Measurements from ENCODE around the gene ATP4A.

The ATP4A gene

DNA sequence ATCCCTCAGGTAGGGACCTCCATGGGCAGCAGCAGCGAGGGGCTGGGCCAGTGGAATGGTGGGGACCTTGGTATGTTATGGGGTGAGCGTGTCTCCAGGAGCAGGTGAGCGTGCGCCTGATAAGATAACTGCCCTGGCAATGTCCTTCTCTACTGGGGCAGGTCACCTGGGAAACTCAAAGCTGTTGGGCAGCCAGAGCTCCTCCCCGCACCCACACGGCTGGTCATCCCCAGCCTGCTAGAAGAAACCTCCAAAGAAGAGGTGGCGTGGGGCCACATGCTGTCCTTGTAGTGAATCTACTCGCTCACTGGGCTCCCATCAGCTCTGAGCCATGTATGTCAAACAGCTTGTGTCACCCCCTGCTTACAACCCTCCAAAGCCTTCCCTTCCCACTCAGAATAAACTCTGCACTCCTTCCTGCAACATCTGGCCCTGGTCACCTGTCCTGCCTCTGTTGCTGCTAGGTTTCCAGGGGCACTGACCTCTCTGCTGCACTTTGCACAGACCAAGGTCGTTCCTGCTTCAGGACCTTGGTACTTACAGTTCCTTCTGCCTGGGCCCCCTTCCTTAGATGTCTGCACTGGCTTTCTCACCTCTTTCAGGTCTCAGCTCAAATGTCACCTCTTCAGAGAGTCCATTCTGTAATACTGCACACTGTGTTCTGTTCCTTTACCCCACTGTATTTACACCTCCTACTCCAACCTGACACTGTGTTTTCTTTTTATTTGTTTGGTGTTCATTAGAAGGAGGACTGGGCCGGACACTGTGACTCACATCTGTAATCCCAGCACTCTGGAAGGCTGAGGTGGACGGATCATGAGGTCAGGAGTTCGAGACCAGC, 1.8 kb upstream of the ATP4A start:
- DNase-seq (ENCODE audit: low spot score) = no peak

DNA sequence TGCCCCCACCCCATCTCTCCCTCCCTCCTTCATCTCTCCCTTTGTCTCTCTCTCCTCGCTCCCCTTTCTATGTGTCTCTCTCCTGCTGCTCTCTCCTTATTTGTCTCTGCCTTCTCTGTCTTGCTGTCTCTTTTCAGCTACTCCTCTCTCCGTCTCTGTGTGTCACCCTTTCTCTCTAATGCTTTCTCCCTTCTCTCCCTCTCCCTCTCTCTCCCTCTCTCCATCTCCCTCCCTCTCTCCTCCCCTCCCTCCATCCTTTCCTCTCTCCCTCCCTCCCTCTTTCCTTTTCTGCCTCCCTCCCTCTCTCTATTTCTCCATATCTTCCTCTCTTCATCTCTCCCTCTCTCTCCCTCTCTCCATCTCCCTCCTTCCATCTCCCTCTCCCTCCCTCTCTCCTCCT, 682 bp downstream of the ATP4A start:
- DNase-seq (ENCODE audit: low spot score) = no peak

DNA sequence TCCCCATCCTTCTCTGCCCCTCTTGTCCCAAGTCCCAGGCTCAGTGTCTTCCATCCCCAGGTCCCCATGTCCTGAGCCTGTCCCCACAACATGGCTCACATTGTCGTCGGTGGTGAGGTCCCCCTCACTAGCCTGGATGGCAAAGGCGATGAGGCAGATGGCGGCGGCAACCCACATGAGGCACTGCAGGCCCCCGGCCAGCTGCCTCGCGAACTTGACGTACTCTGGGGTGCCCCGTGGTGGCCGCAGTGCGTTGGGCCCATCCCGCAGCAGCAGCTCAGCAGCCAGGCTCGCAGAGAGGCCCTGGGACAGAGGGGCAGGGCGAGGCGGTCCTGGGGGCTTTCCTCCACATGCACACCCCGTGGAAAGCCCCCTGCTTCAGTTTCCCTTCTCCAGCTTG, 1.1 kb downstream of the ATP4A start:
- DNase-seq (ENCODE audit: low spot score) = no peak

DNA sequence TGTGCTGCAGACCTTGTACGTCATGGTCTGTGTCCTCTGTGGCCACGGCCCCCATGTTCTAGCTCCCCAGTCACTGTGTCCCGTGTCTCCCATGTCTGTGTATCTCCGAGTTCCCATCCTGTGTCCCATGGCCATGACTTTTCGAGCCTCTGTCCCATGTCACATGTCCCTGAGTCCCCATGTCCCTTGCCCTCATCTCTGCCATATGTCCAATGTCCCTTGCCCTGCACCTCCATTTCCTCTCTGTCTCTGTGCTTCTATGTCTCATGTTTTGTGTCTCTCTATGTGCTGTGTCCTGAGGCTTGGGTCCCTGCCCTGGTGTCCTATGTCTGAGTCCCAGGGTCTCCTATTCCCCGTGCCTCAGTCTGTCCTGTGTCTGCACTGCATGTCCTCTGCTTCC, 2.0 kb downstream of the ATP4A start:
- no peak for DNase-seq (ENCODE audit: low spot score)

DNA sequence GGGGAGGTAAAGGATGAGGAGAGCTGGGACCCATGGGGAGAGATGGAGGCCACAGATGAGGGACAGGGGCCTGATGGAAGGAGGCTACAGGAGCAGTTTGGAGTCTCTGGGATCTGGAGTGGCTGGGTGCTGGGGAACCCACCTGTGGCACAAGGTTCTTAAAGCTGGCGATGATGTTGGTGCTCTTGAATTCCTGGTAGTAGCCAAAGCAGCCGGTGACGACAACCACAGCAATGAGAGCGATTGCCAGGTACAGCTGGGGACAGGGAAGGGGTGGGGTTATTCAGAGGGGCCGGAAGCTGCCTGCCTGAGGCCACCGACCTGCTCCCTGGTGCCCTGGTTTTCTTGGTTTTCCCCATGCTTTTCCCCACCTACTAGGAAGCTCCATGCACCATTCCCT, 2.8 kb downstream of the ATP4A start:
- no peak for DNase-seq (ENCODE audit: low spot score)

DNA sequence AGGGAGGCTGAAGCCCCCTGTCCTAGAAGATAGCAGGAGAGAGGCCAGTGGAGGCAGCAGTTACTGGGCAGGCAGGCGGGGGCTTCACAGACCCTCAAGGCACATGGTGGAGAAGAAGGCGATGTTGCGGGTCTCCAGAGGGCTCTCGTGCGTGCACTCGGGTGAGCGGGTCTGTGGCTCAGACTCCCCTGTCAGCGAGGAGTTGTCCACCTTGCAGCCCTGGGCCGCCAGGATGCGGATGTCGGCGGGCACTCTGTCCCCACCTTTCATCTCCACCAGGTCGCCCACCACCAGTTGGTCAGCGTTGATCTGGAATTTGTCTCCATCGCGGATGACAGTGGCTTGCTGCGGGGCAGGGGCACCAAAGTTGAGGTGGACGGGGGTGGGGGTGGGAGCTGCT, 3.2 kb downstream of the ATP4A start:
- DNase-seq (ENCODE audit: low spot score) = no peak

DNA sequence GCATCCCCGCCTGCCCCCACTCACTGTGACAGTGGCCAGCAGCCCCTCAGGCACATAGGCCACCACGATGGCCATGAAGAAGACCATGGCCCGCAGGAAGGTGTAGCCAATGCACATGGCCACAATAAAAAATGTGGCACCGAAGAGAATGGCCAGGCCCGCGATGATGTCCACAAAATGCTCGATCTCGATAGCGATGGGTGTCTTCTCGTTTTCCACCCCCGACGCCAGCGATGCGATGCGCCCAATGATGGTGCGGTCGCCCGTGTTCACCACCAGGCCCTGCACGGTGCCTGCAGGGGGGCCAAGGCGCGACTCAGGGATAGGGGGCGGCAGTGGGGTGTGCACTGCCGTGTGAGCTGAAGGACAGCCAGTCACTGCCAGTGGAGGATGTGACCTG, 3.7 kb downstream of the ATP4A start:
- no peak for DNase-seq (ENCODE audit: low spot score)

DNA sequence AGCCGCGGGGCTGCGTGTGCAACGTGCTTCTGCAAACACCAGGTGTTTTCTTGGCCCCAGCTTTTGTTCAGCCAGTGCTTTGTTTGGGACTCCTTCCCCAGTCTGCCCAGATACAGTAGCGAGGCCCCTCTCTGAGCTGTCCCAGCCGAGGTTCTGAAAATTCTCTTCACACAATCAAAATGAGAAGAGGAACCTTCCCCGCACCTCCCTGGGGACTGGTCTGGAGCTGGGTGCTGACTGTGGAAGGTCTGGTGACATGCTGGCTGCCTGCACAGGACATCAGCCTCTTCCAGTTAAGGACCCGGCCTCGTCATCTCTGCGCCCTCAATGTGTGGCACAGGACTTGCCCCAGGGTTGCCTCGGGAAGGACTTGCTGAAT, 4.2 kb downstream of the ATP4A start:
- no peak for DNase-seq (ENCODE audit: low spot score)

DNA sequence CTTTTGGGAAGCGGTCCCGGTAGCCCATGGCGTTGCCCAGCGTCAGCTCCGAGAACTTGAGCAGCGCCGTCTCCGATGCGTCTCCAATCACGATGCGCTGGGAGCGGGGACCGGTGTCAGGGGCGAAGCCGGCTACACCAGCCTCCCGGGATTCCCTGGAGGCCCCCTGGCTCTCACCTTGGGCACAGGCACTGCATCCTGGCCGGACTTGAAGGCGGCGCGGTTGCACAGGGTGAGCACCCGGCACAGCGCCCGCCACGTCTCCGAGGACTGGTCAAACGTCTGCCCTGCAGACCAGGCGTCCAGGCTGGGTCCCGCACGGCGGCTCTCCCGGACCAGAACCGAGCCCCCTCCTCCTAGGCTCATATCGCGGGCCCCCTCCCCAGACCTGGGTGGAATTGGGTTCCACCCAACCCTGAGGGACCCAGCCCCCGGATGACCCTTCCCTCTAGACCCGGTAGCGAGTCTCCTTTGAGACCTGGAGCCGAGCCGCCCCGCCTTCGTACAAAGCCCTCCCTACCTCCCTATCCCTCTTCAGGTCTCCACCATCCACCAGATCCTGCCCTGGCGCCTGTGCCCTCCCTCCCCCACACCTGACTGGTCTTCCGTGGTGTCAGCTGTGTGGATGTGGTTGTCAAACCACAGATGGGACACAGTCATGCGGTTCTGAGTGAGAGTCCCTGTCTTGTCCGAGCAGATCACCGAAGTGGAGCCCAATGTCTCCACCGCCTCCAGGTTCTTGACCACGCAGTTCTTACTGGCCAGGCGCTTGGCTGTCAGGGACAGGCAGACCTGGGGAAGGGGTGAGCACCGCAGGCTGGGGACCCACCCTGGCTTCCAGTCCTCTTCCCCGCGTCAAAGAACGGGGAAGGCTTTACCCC, 4.8 kb downstream of the ATP4A start:
- no peak for DNase-seq (ENCODE audit: low spot score)

DNA sequence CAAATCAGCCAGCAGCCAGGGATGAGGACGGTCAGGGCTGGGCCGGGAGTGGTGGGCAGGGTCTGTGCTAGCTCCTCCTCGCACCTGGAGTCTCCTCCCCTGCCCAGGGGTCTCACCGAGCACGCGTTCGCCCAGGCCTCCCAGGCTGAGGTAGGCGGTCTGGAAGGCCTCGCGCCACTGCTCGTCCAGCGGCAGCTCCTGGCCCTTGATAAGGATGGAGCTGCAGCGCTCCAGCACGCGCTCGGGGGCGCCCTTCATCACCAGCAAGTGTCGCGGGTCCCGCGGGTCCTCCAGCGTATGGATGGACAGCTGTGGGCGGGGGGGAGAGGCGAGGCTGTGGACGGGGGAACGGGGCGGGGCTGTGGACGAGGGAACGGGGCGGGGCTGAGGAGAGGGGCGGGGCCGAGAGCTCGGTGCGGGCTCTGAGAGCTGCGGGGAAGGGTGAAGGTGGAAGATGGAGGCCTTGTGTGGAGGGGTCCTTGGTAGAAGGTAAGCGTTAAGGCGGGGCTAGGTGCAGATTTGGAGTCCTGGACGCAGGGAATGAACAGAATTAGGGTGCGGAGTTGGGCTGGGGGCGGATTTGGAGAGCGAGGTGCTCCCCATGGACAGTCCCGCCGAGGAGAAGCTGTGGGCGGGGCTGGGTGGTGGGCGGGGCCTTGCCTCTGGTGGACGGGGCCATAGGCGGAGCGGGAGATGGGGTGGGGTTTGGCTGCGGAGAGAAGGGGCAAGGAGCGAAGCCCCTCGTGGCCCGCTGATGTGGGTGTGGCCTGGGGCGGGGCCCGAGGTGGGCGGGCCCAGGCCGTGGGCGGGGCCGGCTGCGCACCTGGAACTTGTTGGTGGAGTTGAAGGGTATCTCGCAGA, 5.7 kb downstream of the ATP4A start:
- DNase-seq (ENCODE audit: low spot score) = peak; percentile 71

DNA sequence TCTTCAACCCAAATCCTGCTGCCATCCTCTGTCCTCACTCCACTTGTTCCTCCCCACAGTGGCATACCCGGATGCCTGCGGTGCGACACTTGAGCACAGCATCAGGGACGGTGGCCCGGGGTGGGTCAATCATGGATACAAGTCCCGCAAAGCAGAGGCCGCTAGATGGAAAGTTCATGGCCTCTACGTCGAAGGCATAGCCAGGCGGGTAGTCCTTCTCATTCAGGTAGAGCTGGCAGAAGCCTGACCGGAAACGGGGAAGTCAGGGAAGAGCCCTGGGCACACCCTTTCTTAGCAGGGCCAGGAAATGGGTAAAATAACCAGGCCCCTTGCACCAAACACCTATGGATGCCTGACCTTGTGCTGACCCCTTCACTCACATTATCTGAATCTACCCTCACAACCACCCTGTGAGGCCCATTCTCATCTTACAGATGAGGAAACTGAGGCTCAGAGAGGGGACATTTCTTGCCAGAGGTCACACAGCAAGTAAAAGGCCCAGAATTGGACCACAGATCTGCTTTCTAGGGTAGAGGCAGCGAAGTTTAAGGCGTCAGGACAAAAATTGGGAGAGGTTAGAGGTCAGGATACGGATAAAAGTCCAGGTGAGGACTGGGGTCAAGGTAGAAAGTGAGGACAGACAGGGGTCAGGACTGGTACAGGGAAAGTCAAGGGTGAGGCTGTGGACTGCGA, 6.5 kb downstream of the ATP4A start:
- no peak for DNase-seq (ENCODE audit: low spot score)

DNA sequence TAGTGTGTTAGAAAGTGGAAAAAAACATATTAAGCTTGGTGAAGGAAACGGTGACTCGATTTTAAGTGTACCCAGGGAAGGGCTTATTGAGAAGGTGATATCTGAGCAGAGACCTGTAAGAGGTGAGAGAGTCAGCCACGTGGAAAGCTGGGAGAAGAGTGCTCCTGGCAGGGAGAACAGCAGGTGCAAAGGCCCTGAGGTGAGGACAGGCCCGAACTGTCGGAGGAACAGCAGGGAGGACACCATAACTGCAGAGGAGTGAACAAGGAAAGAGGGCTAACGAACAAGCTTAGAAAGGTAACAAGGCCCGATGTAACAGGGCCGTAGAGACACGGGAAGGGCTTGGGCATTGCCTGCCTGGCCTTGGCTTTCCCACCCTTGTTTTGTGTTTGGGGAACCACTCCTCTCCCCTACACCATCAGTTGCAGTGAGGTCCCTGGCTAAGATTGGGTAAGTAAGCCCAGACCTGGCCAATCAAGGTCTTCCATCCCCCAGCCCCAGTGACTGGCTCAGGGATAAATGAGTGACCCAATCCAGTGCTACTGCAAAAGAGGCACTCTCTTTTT, 7.3 kb downstream of the ATP4A start:
- DNase-seq (ENCODE audit: low spot score) = no peak

DNA sequence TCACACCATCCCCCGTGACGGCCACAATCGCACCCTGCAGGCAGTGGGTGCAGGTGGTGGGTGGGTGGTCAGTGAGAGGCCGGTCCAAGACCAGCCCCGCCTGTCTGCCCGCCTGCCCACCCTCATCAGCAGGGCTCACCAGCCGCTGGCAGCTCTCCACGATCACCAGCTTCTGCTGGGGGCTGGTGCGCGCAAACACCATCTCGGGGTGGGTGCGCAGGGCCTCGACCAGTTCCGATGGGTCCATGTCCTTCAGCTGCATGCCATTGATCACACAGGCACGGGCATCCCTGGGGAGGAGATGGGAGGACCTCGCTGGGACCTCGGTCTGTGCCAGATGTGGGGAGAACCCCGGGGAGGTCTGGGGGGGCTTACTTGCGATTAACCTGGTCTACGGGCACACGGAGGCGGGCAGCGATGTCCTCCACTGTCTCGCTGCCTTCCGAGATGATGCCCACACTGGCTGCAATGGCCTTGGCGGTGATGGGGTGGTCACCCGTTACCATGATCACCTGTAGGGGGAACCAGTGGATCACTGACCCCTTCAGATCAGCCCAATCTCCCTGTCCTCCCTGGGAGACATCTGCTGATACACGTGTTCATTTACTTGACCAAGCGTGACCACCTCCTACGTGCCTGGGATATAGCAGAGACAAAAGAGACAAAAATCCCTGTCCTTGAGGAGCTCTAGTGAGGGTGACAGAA, 8.0 kb downstream of the ATP4A start:
- DNase-seq (ENCODE audit: low spot score) = peak; percentile 63

DNA sequence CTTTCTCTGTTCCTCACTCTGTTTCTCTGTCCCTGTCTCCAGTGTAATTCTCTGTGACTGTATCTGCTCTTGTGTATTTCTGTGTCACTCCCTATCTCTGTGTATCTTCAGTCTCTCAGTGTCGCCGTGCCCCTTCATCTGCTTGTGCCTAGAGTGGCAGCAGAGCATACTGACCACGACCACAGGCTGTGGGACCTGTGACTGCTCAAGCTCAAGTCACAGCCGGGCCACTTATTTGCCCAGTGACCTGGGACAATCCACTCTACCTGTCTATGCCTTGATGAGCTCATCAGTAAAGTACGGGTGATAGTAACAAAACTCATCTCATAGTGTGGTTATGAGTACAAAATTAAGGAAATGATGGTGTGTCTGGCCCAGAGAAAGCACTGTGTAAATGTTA, 9.4 kb downstream of the ATP4A start:
- no peak for DNase-seq (ENCODE audit: low spot score)

DNA sequence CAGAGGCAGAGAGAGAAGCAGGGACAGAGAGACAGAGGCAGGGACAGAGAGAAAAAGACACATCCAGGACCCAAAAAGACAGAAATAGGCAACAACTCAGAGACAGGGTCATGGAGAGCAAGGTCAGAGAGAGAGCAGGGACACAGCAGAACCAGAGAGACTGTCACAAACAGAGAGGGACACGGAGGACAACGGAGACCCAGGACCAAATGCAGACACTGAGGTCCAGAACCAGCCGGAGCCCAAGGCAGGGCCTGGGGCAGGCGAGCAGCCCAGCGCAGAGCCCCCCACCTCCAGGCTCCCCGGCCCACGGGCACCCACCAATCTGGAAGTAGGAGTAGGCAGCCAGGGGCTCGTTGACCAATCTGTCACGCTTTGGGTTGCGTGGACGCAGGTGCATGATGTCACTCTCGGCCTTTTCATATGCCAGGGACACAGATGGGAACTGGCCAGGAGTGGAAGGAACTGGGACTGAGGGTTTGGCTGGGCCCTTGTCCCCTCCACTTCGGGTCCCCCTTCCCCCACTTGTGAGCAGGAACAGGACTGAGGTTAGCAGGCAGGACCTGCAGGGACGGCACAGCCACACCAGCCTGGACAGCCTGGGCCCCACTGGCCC, 10.0 kb downstream of the ATP4A start:
- no peak for DNase-seq (ENCODE audit: low spot score)

DNA sequence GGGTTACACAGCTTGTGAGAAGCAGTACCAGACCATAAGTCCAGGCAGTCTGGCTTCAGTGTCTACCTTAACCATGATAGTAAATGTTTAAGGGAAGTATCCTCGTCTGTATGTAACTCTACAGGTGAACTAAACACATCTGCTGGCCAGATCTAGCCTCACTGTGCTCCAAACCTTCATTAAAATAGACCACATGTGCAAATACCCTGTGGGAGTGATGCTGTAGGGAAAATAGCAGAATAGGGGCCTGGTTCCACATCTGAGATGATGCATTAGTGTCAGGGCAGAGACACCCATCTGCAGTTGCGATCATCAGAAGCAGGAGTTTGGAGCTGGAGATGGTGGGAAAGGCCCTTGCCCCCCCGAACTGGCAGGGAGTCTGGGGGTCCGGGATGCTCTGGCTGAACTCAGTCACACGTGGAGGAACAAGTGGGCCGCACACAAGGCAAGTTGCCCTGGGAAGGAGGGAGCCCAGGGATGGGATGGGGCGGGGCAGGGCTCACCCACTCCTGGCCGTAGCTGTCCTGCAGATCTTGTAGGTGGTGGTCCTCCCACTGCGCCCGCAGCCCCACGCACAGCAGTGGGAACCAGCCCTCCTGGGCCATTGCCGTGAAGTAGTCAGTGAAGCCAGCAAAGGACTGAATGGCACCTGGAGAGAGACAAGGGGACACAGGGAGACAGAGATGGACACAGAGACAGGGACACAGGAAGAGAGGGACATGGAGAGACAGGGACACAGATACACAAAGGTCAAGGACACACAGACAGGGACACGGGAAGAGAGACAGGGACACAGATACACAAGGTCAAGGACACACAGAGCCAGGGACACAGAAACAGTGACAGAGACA, 10.7 kb downstream of the ATP4A start:
- no peak for DNase-seq (ENCODE audit: low spot score)

DNA sequence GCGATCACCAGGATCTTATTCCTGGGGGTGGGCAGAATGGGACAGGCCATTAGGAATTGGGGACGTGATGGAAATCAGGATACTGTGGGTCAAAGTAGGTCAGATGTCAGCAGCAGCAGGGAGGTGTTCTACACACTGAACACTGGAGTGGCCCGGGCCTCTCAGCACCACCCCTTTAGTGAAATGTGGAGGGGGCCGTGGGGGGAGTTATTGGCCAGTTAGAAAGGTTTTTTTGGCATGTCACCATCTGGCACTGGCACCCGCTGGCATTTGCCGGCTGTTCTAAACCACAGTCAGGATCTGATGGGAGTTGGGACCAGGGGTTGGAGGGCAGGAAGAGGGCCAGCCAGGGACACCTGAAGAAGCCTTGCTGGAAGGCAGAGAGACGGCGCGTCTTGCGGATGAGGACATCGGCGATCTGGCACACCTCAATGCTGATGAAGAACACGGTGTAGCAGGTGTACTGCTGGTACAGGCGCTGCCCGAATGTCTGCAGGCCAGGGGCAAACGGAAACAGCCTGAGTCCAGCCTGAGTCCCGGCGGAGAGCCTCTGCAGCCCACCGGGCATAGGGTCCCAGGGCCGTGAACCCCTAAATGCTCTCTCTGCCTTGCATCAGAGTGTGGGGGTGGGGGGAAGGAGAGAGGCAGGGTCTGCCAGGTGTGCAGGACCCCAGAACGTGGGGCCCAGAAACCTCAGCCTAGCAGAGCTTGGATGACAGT, 12.2 kb downstream of the ATP4A start:
- no peak for DNase-seq (ENCODE audit: low spot score)

DNA sequence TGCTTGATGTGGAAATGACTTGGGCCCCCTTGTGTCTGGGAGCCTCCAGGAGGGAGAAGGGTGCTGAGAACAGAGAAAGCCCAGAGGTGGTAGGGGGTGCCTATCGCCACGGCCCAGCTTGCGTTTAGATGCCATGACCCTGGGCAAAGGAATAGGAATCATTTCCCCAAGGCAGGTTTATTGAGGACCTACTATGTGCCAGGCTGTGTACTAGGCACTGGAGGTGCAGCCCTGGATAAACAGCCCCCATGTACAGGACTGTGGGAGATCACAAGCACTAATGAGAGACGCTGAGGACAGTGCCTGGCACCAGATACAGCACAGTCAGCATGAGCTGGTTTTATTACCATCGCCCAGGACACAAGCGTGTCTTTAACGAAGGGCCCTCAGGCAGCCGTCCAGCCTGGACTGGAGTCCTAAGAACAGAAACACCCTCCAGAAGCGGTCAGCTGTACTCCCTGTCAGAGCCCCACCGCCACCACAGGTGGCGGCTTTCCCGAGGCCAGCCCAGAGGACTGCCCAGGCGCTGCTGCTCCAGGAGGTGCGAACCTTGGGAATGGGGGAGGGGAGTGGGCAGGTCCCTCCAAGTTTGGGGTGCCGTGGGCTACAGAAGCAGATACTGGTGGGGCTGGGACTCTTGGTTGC, 13.5 kb downstream of the ATP4A start:
- no peak for DNase-seq (ENCODE audit: low spot score)

Data from AG08396 (cell line).